ENCODE measurements around the gene LTO1.
"Not testable (repeated sequence)": the region's sequence is repeated elsewhere in the genome, so short reads cannot be mapped to it uniquely, and the experiment has no call there.

The LTO1 gene

GRCh38 chr11:69630017-69630416, 45.1 kb downstream of the LTO1 start:
- no peak for DNase-seq

- no peak for DNase-seq
These were observed 47.6 kb downstream of the LTO1 start for GRCh38 chr11:69627551-69627950.

GRCh38 chr11:69625476-69625875, 49.7 kb downstream of the LTO1 start:
- no peak for DNase-seq

- DNase-seq, result no peak
These were observed 50.9 kb downstream of the LTO1 start for GRCh38 chr11:69624293-69624692.

- DNase-seq, result not testable (repeated sequence)
These were observed 53.0 kb downstream of the LTO1 start for GRCh38 chr11:69622097-69622681.

GRCh38 chr11:69620683-69621290, 54.4 kb downstream of the LTO1 start:
- DNase-seq, result no peak

- no peak for DNase-seq
These were observed 56.9 kb downstream of the LTO1 start for GRCh38 chr11:69618237-69618636.

- DNase-seq, result no peak
These were observed 57.5 kb downstream of the LTO1 start for GRCh38 chr11:69617682-69618081.

- DNase-seq, result no peak
These were observed 57.9 kb downstream of the LTO1 start for GRCh38 chr11:69617220-69617619.

All from NCI-H1694 (cell line).